Measurements from ENCODE around the gene SLC35F2.
"Not testable (repeated sequence)": the region's sequence is repeated elsewhere in the genome, so short reads cannot be mapped to it uniquely, and the experiment has no call there.

SLC35F2 gene, protein sequence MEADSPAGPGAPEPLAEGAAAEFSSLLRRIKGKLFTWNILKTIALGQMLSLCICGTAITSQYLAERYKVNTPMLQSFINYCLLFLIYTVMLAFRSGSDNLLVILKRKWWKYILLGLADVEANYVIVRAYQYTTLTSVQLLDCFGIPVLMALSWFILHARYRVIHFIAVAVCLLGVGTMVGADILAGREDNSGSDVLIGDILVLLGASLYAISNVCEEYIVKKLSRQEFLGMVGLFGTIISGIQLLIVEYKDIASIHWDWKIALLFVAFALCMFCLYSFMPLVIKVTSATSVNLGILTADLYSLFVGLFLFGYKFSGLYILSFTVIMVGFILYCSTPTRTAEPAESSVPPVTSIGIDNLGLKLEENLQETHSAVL

GRCh38 chr11:107858217-107859070, at the start of gene SLC35F2:
TSS of gene SLC35F2 (minus strand) at chr11:107858787. CDS start at chr11:107858767, 20 bp downstream.
- peak; percentile 84 for DNase-seq (ENCODE audit: low spot score)

GRCh38 chr11:107908211-107908610, 49.6 kb upstream of the SLC35F2 start:
- no peak for DNase-seq (ENCODE audit: low spot score)

DNA sequence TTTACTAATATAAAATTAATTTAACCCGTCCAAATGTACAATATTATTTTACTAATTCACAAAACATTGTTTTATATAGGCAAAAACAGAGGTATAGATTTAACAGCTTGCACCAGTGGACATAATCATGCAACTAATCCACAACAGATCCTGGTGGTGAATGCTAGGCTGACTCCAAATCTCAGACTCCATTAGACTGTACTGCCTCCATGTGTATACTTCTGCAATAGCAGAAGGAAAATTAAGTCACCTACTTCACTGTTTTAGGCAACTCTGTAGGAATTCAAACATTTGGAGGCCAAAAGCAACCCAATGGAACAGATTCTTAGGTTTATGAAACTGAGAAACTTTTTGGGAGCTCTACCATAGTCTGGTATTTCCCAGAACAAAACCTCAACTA, 39.7 kb upstream of the SLC35F2 start:
- DNase-seq (ENCODE audit: low spot score): peak; percentile 12

DNA sequence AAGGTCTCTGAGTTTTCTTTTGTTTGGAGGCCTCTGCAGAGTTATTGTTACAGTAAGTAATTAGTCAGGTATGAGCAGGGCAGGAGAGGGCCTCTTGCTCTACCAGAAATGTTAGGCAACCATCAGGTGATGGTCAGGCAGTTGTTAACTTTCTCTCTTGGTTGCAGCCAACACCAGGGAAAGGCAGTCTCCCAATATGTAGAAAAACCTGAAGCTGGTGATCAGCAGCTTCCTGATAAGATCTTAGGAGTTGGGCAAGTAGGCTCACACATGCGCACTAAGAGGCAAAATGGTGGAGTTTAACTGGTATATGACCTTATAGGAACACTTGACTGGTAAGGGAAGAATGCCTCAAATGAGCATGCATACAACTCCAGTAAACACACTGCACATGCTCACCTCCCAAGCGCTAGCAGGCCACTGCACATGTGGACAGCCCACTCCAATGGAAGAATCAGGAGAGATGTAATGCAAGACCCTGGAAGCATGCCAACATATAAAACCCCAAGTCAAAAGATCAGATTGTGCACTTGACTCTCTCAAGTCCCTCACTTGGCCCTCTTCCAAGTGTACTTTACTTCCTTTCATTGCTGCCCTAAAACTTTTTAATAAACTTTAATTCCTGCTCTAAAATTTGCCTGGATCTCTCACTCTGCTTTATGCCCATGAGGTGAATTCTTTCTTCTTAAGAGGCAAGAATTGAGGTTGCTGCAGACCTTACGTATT, 23.7 kb upstream of the SLC35F2 start:
- DNase-seq (ENCODE audit: low spot score): no peak

- not testable (repeated sequence) for DNase-seq (ENCODE audit: low spot score)
Observed at GRCh38 chr11:107881471-107881870, 22.9 kb upstream of the SLC35F2 start.

- DNase-seq (ENCODE audit: low spot score): no peak
Observed at GRCh38 chr11:107876141-107876540, 17.6 kb upstream of the SLC35F2 start.

DNA sequence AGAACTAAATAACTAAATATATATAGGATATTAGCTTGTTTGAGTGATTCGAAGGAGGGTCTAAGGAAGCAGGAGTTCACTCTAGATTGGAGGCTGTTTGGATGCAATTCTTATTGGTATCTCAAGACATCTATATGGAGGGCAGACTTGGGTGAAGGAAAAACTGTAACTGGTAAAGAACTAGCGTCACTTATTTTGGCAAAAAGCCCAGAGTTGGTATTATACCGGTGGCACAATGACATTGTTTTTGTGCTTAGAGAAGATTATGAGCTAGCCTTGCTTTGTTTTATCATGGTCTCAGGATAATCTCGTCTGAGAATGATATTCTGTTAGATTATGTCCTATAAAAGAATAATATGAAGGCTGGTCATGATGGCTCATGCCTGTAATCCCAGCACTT, 6.0 kb upstream of the SLC35F2 start:
- no peak for DNase-seq (ENCODE audit: low spot score)

DNA sequence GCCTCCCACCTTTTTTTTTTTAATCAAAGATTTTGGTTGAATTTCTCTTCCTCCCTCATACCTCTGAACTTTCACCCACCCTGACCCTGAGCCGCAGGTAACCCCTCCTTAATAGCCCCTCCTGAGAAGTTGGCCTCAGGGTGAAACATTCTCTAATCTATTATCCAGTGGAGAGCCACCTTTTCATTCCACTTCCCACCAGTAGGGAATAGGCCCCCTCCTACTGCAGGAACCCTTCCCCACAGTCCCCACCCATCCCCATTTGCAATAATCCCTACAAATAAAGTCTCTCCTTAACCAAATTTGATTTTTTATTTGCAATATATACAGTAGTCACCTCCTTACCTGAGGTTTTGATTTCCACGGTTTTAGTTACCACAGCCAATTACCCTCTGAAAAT, 2.1 kb upstream of the SLC35F2 start:
- no peak for DNase-seq (ENCODE audit: low spot score)

DNA sequence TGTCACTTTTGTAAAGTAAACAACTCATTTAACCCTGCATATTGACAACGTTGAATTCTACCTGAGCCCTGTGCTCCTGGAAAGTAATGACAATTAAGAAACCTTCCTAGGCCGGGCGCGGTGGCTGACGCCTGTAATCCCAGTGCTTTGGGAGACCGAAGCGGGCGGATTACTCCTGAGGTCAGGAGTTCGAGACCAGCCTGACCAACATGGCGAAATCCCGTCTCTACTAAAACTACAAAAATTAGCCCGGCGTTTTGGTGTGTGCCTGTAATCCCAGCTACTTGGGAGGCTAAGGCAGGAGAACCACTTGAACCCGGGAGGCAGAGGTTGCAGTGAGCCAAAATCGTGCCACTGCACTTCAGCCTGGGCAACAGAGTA, 1.6 kb upstream of the SLC35F2 start:
- not testable (repeated sequence) for DNase-seq (ENCODE audit: low spot score)

DNA sequence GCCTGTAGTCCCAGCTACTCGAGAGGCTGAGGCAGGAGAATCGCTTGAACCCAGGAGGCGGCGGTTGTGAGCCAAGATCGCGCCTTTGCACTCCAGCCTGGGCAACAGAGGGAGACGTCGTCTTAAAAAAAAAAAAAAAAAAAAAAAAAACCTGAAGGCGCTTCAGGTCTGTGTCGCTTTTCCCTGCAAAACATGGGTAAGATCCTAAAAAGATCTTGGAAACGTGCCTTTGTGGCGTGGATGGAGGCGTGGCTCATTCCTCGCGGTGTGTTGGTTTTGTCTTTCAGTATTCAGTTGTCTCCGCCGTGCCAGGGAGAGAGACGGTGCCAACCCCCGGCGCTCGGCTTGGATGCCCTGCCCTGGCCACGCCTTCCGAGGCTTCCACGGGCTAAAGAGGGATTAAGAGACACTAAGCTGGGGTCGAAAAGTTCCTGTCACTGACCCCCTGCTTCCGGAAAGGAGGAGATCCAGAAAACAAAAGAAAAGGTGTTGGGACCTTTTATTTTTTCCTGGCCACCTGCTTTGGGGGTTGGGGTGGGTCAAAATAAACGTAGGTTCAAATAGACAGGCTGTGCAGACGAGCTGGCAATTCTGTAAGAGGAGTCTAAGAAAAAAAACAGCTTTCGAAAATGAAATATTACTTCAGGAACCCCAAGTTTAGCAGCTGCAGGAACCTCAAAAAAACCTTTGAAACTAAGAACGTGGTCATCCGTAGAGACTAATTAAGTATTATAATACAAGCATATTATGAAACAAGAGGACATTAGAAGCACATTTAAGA, 1.1 kb upstream of the SLC35F2 start:
- DNase-seq (ENCODE audit: low spot score): peak; percentile 66

DNA sequence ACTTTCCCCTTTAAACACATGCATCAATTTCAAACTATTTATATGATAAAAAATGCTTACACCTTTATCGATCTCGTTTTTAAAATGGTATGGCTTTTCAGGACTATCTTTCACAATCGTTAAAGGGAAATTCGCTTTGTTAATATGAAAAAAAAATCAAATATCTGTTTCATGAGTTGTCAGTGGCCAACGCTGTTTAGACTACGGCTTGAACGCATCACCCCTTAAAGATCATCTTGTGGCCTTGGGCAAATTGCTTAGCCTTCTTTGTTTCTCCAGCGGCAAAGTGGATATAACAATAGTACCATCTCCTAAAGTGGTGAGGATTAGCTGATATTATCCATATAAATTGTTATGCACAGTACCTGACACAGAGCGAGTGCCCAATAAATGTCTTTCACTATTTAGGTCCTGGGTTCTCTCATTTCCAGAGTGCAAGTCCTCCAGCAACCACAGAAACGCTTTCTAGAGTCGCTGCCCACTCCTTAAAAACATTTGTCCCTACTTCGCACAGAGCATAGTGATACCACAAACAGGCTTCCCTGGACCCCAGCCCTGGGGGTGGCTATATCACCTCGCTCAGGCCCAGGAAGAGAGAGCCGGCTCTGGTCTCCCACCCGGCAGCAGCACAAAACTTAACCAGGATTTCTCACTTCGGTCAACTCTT, 904 bp downstream of the SLC35F2 start:
- DNase-seq (ENCODE audit: low spot score): peak; percentile 12

DNA sequence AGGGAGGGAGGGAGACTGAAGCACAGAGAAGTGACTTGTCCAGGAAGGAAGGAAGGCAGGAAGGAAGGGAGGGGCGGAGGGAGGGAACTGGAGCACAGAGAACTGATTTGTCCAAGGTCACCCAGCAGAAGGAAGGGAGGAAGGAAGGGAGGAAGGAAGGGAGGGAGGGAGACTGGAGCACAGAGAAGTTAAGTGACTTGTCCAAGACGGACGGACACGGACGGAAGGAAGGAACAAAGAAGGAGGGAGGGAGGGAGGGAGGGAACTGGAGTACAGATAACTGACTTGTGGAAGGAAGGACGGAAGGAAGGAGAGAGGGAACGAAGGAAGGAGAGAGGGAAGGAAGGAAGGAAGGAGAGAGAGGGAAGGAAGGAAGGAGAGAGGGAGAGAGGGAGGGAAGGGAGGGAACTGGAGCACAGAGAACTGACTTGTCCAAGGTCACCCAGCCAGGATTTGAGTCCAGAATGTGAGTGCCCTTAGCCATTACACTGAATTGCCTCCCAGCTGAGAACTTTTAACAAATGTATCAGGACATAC, 1.5 kb downstream of the SLC35F2 start:
- DNase-seq (ENCODE audit: low spot score): no peak

DNA sequence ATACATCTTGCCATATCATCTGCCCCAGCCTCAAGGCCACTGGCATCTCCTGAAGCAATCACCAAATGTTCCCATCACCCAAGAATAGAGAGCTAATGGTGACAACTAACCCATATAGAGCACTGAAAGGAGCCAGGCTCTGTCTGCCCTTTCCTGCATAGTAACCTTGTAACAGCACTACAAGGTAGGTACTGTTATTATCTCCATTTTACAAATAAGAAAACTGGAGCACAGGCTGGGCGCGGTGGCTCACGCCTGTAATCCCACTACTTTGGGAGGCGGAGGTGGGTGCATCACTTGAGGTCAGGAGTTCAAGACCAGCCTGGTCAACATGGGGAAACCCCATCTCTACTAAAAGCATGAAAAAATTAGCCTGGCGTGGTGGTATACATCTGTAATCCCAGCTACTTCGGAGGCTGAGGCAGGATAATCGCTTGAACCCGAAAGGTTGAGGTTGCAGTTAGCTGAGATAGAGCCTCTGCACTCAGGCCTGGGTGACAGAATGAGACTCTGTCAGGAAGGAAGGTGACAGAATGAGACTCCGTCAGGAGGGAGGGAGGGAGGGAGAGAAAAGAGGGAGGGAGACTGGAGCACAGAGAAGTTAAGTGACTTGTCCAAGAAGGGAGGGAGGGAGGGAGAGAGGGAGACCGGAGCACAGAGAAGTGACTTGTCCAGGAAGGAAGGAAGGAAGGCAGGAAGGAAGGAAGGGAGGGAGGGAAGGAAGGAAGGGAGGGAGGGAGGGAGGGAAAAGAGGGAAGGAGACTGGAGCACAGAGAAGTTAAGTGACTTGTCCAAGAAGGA, 2.2 kb downstream of the SLC35F2 start:
- no peak for DNase-seq (ENCODE audit: low spot score)

- no peak for DNase-seq (ENCODE audit: low spot score)
Observed at GRCh38 chr11:107853070-107853469, 5.5 kb downstream of the SLC35F2 start.

- DNase-seq (ENCODE audit: low spot score): no peak
Observed at GRCh38 chr11:107851704-107852310, 6.8 kb downstream of the SLC35F2 start.

- no peak for DNase-seq (ENCODE audit: low spot score)
Observed at GRCh38 chr11:107849790-107850189, 8.8 kb downstream of the SLC35F2 start.

GRCh38 chr11:107848345-107848744, 10.2 kb downstream of the SLC35F2 start:
- no peak for DNase-seq (ENCODE audit: low spot score)

DNA sequence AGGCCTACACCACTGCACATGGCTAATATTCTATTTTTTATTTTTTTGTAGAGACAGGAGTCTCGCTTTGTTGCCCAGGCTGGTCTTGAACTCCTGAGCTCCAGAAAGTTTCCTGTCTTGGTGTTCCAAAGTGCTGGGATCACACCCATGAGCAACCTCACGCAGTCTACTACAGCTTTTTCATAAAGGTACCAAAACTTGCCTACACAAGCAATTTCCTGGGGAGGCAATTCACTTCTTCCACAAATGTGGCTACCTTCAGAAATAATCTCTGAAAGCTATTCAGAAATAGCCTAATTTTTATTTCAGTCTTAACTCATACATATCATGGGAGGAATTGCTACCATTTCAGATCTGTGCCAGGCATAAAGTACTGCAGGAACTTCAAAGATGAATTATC, 11.4 kb downstream of the SLC35F2 start:
- no peak for DNase-seq (ENCODE audit: low spot score)

DNA sequence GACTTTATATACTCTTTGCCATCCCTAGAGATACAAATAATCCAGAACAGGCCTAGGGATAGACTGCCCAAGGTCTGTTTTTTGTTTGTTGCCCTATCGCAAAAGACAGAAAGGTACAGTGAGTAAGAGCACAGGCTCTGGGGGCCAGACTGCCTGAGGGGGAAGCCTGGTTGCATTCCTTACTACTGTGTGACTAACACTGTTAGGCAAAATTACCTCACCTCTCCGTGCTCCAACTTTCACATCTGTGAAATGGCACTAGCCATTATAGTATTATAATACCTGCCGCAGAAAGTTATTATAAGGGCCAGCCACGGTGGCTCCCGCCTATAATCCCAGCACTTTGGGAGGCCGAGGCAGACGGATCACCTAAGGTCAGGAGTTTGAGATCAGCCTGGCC, 14.5 kb downstream of the SLC35F2 start:
- DNase-seq (ENCODE audit: low spot score): no peak
